Gastrocnemius medialis (tissue), 4 donors: Measurements from ENCODE around the gene VPS37C.
"Not testable (repeated sequence)": the region's sequence is repeated elsewhere in the genome, so short reads cannot be mapped to it uniquely, and the experiment has no call there.

Experiments used
- POLR2A ChIP-seq, 2 donors: fragments of 450-650 bp; IDR thresholded peaks; one replicate each; pipeline ENCODE4 v1.6.1; 2017; ENCODE audit warnings: antibody characterized with exemption in 2 of 2, mild to moderate bottlenecking in 2 of 2, moderate library complexity in 2 of 2
- TF ChIP-seq, protein P1 (sequence below), 5 experiments: fragments of 450-650 bp in 3 of 5; fragments of 200-600 bp in 2 of 5; sonication (generic) in 2 of 5; IDR thresholded peaks in 4 of 5; conservative IDR thresholded peaks in 1 of 5; 1 replicate in 4 of 5; 2 replicates in 1 of 5; pipeline ENCODE4 v1.5.1; 2016 to 2019; ENCODE audit warnings: antibody characterized with exemption in 5 of 5, mild to moderate bottlenecking in 3 of 5, moderate library complexity in 3 of 5

- TF ChIP-seq, protein P1, sequence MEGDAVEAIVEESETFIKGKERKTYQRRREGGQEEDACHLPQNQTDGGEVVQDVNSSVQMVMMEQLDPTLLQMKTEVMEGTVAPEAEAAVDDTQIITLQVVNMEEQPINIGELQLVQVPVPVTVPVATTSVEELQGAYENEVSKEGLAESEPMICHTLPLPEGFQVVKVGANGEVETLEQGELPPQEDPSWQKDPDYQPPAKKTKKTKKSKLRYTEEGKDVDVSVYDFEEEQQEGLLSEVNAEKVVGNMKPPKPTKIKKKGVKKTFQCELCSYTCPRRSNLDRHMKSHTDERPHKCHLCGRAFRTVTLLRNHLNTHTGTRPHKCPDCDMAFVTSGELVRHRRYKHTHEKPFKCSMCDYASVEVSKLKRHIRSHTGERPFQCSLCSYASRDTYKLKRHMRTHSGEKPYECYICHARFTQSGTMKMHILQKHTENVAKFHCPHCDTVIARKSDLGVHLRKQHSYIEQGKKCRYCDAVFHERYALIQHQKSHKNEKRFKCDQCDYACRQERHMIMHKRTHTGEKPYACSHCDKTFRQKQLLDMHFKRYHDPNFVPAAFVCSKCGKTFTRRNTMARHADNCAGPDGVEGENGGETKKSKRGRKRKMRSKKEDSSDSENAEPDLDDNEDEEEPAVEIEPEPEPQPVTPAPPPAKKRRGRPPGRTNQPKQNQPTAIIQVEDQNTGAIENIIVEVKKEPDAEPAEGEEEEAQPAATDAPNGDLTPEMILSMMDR (IDR thresholded peaks at IDR 0.05 in 4 of 5, conservative IDR thresholded peaks at IDR 0.05 in 1 of 5), result not testable (repeated sequence)
- not testable (repeated sequence) for TF ChIP-seq POLR2A (IDR thresholded peaks at IDR 0.05)
These were observed 43.4 kb upstream of the VPS37C start for GRCh38 chr11:61204502-61205059.
